ENCODE results near the gene TRPV4.

GRCh38 chr12:109831929-109832328, 1.3 kb downstream of the TRPV4 start:
- TF ChIP-seq CTCF (conservative IDR thresholded peaks at IDR 0.05; ENCODE audit: low read depth, low read length), result no peak
- no peak for TF ChIP-seq EZH2phosphoT487 (IDR thresholded peaks at IDR 0.05; ENCODE audit: borderline replicate concordance, low read length)

All from PC-3 (cell line).